ENCODE measurements around the gene ELP5. TPM values are rescaled to one million over a fixed set of nuclear protein-coding genes. Genes with fewer than 3 reads are reported as not detected.

The ELP5 gene
- total and polyA plus RNA-seq, 7 donors: 28.4 to 70.9 (median 34.3) TPM

GRCh38 chr17:7283471-7284216 lies 31.6 kb downstream of the ELP5 start:
- H3K27ac ChIP-seq: peak overlapping the region; percentile 93 to 98 (median 96)
- H3K27me3 ChIP-seq: no peaks in the 10 kb centered on the region
- 87 to 88% methylated on average over 18 of the region's 18 CpGs for WGBS, 2 donors
- intact Hi-C loops (cut with DNase I): no loop called here
- TF ChIP-seq POLR2A (IDR thresholded peaks at IDR 0.05): no peak
- TF ChIP-seq CTCF (IDR thresholded peaks at IDR 0.05): peak in 1 of 4 experiments; percentile 0
- H3K4me1 ChIP-seq: peaks cover 0 to 56% (median 46%) of the 10 kb centered on the region in 4 donors
- H3K9me3 ChIP-seq: no peaks in the 10 kb centered on the region
- H3K4me3 ChIP-seq: peak overlapping the region; percentile 53 to 83 (median 68)
- no peak for DNase-seq
- peaks cover 26 to 33% (median 28%) of the 10 kb centered on the region in 4 donors for H3K36me3 ChIP-seq

GRCh38 chr17:7284911-7285310 lies 32.9 kb downstream of the ELP5 start:
- peaks cover 0 to 56% (median 46%) of the 10 kb centered on the region in 4 donors for H3K4me1 ChIP-seq
- 83 to 95% methylated on average over 16 of the region's 16 CpGs for WGBS, 2 donors
- no peaks in the 10 kb centered on the region for H3K27me3 ChIP-seq
- peaks cover 26 to 33% (median 28%) of the 10 kb centered on the region in 4 donors for H3K36me3 ChIP-seq
- peak overlapping the region; percentile 93 to 98 (median 96) for H3K27ac ChIP-seq
- no peaks in the 10 kb centered on the region for H3K9me3 ChIP-seq
- TF ChIP-seq POLR2AphosphoS5 (IDR thresholded peaks at IDR 0.05) (no peak), EP300 (IDR thresholded peaks at IDR 0.05) (no peak)
- intact Hi-C loops (cut with DNase I): no loop called here
- H3K4me3 ChIP-seq: no peak overlapping the region
- DNase-seq: no peak

- TF ChIP-seq POLR2A (IDR thresholded peaks at IDR 0.05) (no peak), EP300 (IDR thresholded peaks at IDR 0.05) (no peak)
- Histone ChIP-seq H3K36me3 (peaks cover 26 to 33% (median 28%) of the 10 kb centered on the region in 4 donors), H3K27me3 (no peaks in the 10 kb centered on the region), H3K27ac (peak overlapping the region; percentile 93 to 98 (median 96)), H3K9me3 (no peaks in the 10 kb centered on the region), H3K4me3 (no peak overlapping the region), H3K4me1 (peaks cover 0 to 57% (median 49%) of the 10 kb centered on the region in 4 donors)
- 92% methylated on average over 12 of the region's 12 CpGs for WGBS, 2 donors
- no peak for DNase-seq
- intact Hi-C loops (cut with DNase I): no loop called here
Measured at GRCh38 chr17:7285679-7286078, 33.7 kb downstream of the ELP5 start.

- Histone ChIP-seq H3K9me3 (no peaks in the 10 kb centered on the region), H3K36me3 (peaks cover 21 to 26% (median 23%) of the 10 kb centered on the region in 4 donors), H3K4me1 (peaks cover 0 to 68% (median 61%) of the 10 kb centered on the region in 4 donors), H3K27ac (peak overlapping the region; percentile 32 to 97 (median 57)), H3K4me3 (no peak overlapping the region), H3K27me3 (peaks cover 8 to 26% (median 12%) of the 10 kb centered on the region in 3 donors)
- TF ChIP-seq EP300 (IDR thresholded peaks at IDR 0.05) (no peak), POLR2AphosphoS5 (IDR thresholded peaks at IDR 0.05) (peak in 1 of 4 donors; percentile 52), POLR2A (IDR thresholded peaks at IDR 0.05) (no peak), CTCF (IDR thresholded peaks at IDR 0.05) (no peak)
- WGBS, 2 donors: 85 to 91% methylated on average over 18 of the region's 18 CpGs
- no peak for DNase-seq
- intact Hi-C loops (cut with DNase I): no loop called here
Measured at GRCh38 chr17:7289256-7290032, 37.4 kb downstream of the ELP5 start.

GRCh38 chr17:7290166-7290565 lies 38.2 kb downstream of the ELP5 start:
- Histone ChIP-seq H3K27ac (peak overlapping the region; percentile 32 to 97 (median 57)), H3K4me1 (peaks cover 0 to 68% (median 61%) of the 10 kb centered on the region in 4 donors), H3K36me3 (peaks cover 14 to 18% (median 16%) of the 10 kb centered on the region in 4 donors), H3K4me3 (no peak overlapping the region), H3K27me3 (peaks cover 11 to 34% (median 18%) of the 10 kb centered on the region in 3 donors), H3K9me3 (no peaks in the 10 kb centered on the region)
- intact Hi-C loops (cut with DNase I): no loop called here
- no peak for TF ChIP-seq POLR2A (IDR thresholded peaks at IDR 0.05)
- TF ChIP-seq POLR2AphosphoS5 (IDR thresholded peaks at IDR 0.05): peak in 1 of 4 donors; percentile 9
- no peak for TF ChIP-seq CTCF (IDR thresholded peaks at IDR 0.05)
- TF ChIP-seq EP300 (IDR thresholded peaks at IDR 0.05): no peak
- DNase-seq: no peak
- WGBS, 2 donors: 94 to 95% methylated on average over 19 of the region's 19 CpGs
